ENCODE measurements around the gene LSAMP. TPM values are rescaled to one million over a fixed set of nuclear protein-coding genes. Genes with fewer than 3 reads are reported as not detected.

Gene LSAMP
- total and polyA plus RNA-seq, 2 of the 13 experiments (the other 11 are each of a cell fraction or from before 2014, with no cell fraction given) = not detected

DNA sequence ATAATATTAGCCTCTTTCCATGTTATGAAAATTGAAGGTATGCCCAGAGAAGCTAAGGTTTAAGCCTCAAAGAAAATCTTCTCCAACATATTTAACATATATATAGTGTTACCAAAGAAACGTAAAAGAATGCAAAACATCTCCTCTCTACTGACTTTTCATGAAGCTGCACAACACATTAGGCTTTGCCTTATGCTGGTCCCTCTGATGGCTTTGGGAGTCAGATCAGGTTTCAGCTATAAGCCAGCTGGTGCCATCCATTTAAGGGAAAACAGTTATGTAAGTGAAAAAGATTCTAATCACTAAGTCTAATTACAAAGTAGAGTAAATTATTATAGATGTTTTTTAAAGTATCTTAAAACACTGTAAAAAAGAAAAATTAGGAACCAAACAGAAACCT lies 410.5 kb downstream of the LSAMP start:
- H3K36me3 ChIP-seq (replicated peaks in 1 of 2; ENCODE audit: control insufficient read depth in 1 of 2, insufficient read depth in 2 of 2, low read length in 2 of 2) = no peaks in the 10 kb centered on the region
- no peaks in the 10 kb centered on the region for H3K27me3 ChIP-seq (ENCODE audit: control insufficient read depth in 1 of 2, insufficient read depth in 2 of 2, low read length in 2 of 2)
- in situ Hi-C loops (cut with HindIII; ENCODE audit: extremely low pct_ligation_motif_present, low pct_unique_long_range_greater_than_20kb) (no loop called here), intact Hi-C loops (cut with micrococcal nuclease; ENCODE audit: unreplicated experiment) (no loop called here)
- no peak overlapping the region for H3K4me3 ChIP-seq (replicated peaks in 1 of 3; ENCODE audit: insufficient read depth in 1 of 3, low read depth in 2 of 3, low read length in 3 of 3)
- FAIRE-seq = no peak
- H3K79me2 ChIP-seq (ENCODE audit: insufficient read depth, low read length) = no peaks in the 10 kb centered on the region
- ChIA-PET POLR2A (no interaction called here), CTCF (ENCODE audit: low intra/inter-chr PET ratio, low total read pairs) (no interaction called here)
- no peak for ATAC-seq
- no peak overlapping the region for H2AFZ ChIP-seq (ENCODE audit: low read length)
- TF ChIP-seq, protein P1, sequence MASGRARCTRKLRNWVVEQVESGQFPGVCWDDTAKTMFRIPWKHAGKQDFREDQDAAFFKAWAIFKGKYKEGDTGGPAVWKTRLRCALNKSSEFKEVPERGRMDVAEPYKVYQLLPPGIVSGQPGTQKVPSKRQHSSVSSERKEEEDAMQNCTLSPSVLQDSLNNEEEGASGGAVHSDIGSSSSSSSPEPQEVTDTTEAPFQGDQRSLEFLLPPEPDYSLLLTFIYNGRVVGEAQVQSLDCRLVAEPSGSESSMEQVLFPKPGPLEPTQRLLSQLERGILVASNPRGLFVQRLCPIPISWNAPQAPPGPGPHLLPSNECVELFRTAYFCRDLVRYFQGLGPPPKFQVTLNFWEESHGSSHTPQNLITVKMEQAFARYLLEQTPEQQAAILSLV (CRISPR knock-in tag; IDR thresholded peaks at IDR 0.05; ENCODE audit: borderline replicate concordance) = no peak
- TF ChIP-seq ZKSCAN1 (IDR thresholded peaks at IDR 0.05; ENCODE audit: low read length) (no peak), YY1 (IDR thresholded peaks at IDR 0.05; ENCODE audit: insufficient read depth, insufficient replicate concordance, low read depth, low read length) (no peak)
- H3K4me2 ChIP-seq (ENCODE audit: low read depth, low read length) = no peak overlapping the region
- H3K9me3 ChIP-seq (ENCODE audit: low read length) = no peaks in the 10 kb centered on the region
- H3K4me1 ChIP-seq (ENCODE audit: insufficient read depth, low read length) = no peaks in the 10 kb centered on the region
- H4K20me1 ChIP-seq (ENCODE audit: insufficient read depth, low read length) = no peaks in the 10 kb centered on the region
- BruUV-seq (replicated peaks) = no TSS peak
- H3K9ac ChIP-seq (ENCODE audit: insufficient read depth, low read depth, low read length) = no peak overlapping the region
- no peak overlapping the region for H3K27ac ChIP-seq (ENCODE audit: extremely low read length, insufficient read depth, low read length)
- WGBS (ENCODE audit: low lambda C conversion rate) = 0% methylated on average over 1 of the region's 1 CpG
- no peak for DNase-seq (ENCODE audit: low spot score)

DNA sequence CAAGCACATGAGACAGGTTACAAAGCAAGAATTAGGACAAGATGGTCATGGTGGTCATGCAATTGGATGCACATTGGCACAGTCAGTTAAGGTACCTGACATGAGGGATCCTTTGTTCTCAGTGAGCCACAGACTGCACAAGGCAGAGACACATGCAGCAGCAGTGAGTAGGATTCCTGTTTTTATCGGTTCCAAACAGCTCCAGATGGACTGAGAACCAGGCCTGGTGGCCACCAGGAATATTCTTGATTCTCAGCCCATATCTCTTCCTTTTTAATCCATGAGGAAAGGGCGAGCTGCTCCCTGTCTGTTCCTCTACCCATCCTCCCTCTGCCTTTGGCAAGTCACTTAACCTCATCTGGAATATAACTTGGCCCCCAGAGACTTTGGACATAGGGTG lies 411.2 kb downstream of the LSAMP start:
- BruUV-seq (replicated peaks) = no TSS peak
- Histone ChIP-seq H3K4me3 (replicated peaks in 1 of 3; ENCODE audit: insufficient read depth in 1 of 3, low read depth in 2 of 3, low read length in 3 of 3) (no peak overlapping the region), H3K4me1 (ENCODE audit: insufficient read depth, low read length) (no peaks in the 10 kb centered on the region), H3K27ac (ENCODE audit: extremely low read length, insufficient read depth, low read length) (no peak overlapping the region), H3K4me2 (ENCODE audit: low read depth, low read length) (no peak overlapping the region), H4K20me1 (ENCODE audit: insufficient read depth, low read length) (no peaks in the 10 kb centered on the region), H3K36me3 (replicated peaks in 1 of 2; ENCODE audit: control insufficient read depth in 1 of 2, insufficient read depth in 2 of 2, low read length in 2 of 2) (no peaks in the 10 kb centered on the region), H3K27me3 (ENCODE audit: control insufficient read depth in 1 of 2, insufficient read depth in 2 of 2, low read length in 2 of 2) (no peaks in the 10 kb centered on the region), H3K9me3 (ENCODE audit: low read length) (no peaks in the 10 kb centered on the region), H3K79me2 (ENCODE audit: insufficient read depth, low read length) (no peaks in the 10 kb centered on the region), H3K9ac (ENCODE audit: insufficient read depth, low read depth, low read length) (no peak overlapping the region), H2AFZ (ENCODE audit: low read length) (no peak overlapping the region)
- CTCF ChIA-PET (ENCODE audit: low intra/inter-chr PET ratio, low total read pairs) = no interaction called here
- no peak for DNase-seq (ENCODE audit: low spot score)
- 0% methylated on average over 2 of the region's 2 CpGs for WGBS (ENCODE audit: low lambda C conversion rate)
- ATAC-seq = no peak
- POLR2A ChIA-PET = no interaction called here
- intact Hi-C loops (cut with micrococcal nuclease; ENCODE audit: unreplicated experiment) = no loop called here
- FAIRE-seq = no peak
- in situ Hi-C loops (cut with HindIII; ENCODE audit: extremely low pct_ligation_motif_present, low pct_unique_long_range_greater_than_20kb) = no loop called here
- no peak for TF ChIP-seq SMARCE1 (IDR thresholded peaks at IDR 0.05; ENCODE audit: borderline replicate concordance)
- TF ChIP-seq, protein P2, sequence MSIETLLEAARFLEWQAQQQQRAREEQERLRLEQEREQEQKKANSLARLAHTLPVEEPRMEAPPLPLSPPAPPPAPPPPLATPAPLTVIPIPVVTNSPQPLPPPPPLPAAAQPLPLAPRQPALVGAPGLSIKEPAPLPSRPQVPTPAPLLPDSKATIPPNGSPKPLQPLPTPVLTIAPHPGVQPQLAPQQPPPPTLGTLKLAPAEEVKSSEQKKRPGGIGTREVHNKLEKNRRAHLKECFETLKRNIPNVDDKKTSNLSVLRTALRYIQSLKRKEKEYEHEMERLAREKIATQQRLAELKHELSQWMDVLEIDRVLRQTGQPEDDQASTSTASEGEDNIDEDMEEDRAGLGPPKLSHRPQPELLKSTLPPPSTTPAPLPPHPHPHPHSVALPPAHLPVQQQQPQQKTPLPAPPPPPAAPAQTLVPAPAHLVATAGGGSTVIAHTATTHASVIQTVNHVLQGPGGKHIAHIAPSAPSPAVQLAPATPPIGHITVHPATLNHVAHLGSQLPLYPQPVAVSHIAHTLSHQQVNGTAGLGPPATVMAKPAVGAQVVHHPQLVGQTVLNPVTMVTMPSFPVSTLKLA (IDR thresholded peaks at IDR 0.05) = no peak
- TF ChIP-seq JDP2 (CRISPR knock-in tag; IDR thresholded peaks at IDR 0.05; ENCODE audit: borderline replicate concordance) = no peak
- no peak for TF ChIP-seq HNRNPL (IDR thresholded peaks at IDR 0.05; ENCODE audit: low read depth, low read length)
- TF ChIP-seq ZNF556 (CRISPR knock-in tag; IDR thresholded peaks at IDR 0.05; ENCODE audit: borderline replicate concordance) = no peak
- TF ChIP-seq STAG1 (CRISPR knock-in tag; IDR thresholded peaks at IDR 0.05) = no peak
- no peak for TF ChIP-seq HNRNPUL1 (IDR thresholded peaks at IDR 0.05; ENCODE audit: low read depth, low read length)
- no peak for TF ChIP-seq MAFF (IDR thresholded peaks at IDR 0.05; ENCODE audit: low read depth, low read length)
- TF ChIP-seq SNAPC2 (CRISPR knock-in tag; IDR thresholded peaks at IDR 0.05) = no peak
- TF ChIP-seq, protein P3, sequence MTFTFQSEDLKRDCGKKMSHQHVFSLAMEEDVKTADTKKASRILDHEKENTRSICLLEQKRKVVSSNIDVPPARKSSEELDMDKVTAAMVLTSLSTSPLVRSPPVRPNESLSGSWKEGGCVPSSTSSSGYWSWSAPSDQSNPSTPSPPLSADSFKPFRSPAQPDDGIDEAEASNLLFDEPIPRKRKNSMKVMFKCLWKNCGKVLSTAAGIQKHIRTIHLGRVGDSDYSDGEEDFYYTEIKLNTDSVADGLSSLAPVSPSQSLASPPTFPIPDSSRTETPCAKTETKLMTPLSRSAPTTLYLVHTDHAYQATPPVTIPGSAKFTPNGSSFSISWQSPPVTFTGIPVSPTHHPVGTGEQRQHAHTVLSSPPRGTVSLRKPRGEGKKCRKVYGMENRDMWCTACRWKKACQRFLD (CRISPR knock-in tag; IDR thresholded peaks at IDR 0.05; ENCODE audit: borderline replicate concordance) = no peak
- TF ChIP-seq THAP11 (CRISPR knock-in tag; IDR thresholded peaks at IDR 0.05) = no peak

Data from HepG2 (cell line).